Ascending aorta (tissue), 2 donors: ENCODE data around the gene TBC1D10A. TPM values are rescaled to one million over a fixed set of nuclear protein-coding genes. Genes with fewer than 3 reads are reported as not detected.

Source experiments
- DNase-seq, 2 donors: peaks; one replicate each; pipeline ENCODE4 v3.0.0-alpha.2; 2019; ENCODE audit warnings: low spot score in 2 of 2
- H3K27ac ChIP-seq, 2 donors: fragments of 200-600 bp; sonication (generic); one replicate each; pipeline ENCODE4 v1.5.1; 2016 to 2017; ENCODE audit warnings: mild to moderate bottlenecking in 1 of 2
- H3K27me3 ChIP-seq: fragments of 200-600 bp; sonication (generic); one replicate; pipeline ENCODE4 v1.5.1; 2017
- H3K36me3 ChIP-seq, 2 donors: fragments of 200-600 bp; sonication (generic); one replicate each; pipeline ENCODE4 v1.5.1; 2016
- H3K4me1 ChIP-seq, 2 donors: fragments of 200-600 bp; sonication (generic); one replicate each; pipeline ENCODE4 v1.5.1; 2016 to 2017; ENCODE audit warnings: mild to moderate bottlenecking in 1 of 2
- H3K4me3 ChIP-seq, 2 donors: fragments of 200-600 bp; sonication (generic); one replicate each; pipeline ENCODE4 v1.5.1; 2016 to 2017; ENCODE audit warnings: mild to moderate bottlenecking in 1 of 2
- H3K9me3 ChIP-seq, 2 donors: fragments of 200-600 bp; sonication (generic); one replicate each; pipeline ENCODE4 v1.5.1; 2016
- CTCF ChIP-seq, 3 experiments: fragments of 200-600 bp in 2 of 3; fragments of 450-650 bp in 1 of 3; sonication (generic) in 2 of 3; IDR thresholded peaks; one replicate each; pipeline ENCODE4 v1.5.1; 2016 to 2019; ENCODE audit warnings: antibody characterized with exemption in 3 of 3, mild to moderate bottlenecking in 1 of 3, moderate library complexity in 1 of 3
- intact Hi-C: fragments of 100-400 bp; cut with DNase I; formaldehyde crosslinking; loops from one replicate; pipeline ENCODE4 v1.15.1; 2023
- total RNA-seq: library from RNA; depleted of rRNA; stranded (reverse); fragments of >200 nt; gene quantifications from one replicate; pipeline ENCODE4 v1.1.0, GENCODE V29; 2016

Gene TBC1D10A
- total RNA-seq, 1 donor from 2014 or later = 107 TPM

GRCh38 chr22:30286331-30286730 is 40.4 kb downstream of the TBC1D10A start:
- no peak overlapping the region for H3K27ac ChIP-seq
- TF ChIP-seq CTCF (IDR thresholded peaks at IDR 0.05) = no peak
- no peaks in the 10 kb centered on the region for H3K9me3 ChIP-seq
- no peaks in the 10 kb centered on the region for H3K27me3 ChIP-seq
- peaks cover 23 to 39% of the 10 kb centered on the region in 2 donors for H3K36me3 ChIP-seq
- peaks cover 16 to 26% of the 10 kb centered on the region in 2 donors for H3K4me1 ChIP-seq
- no peak for DNase-seq
- intact Hi-C loops = loop anchor here (5.0 kb wide), 1 partner anchor 56 kb away; no protein-coding TSS in a partner anchor
- H3K4me3 ChIP-seq = no peak overlapping the region

GRCh38 chr22:30285846-30286200 is 40.9 kb downstream of the TBC1D10A start:
- Histone ChIP-seq H3K9me3 (no peaks in the 10 kb centered on the region), H3K27ac (no peak overlapping the region), H3K4me3 (no peak overlapping the region), H3K27me3 (no peaks in the 10 kb centered on the region), H3K36me3 (peaks cover 22 to 39% of the 10 kb centered on the region in 2 donors), H3K4me1 (peaks cover 11 to 21% of the 10 kb centered on the region in 2 donors)
- TF ChIP-seq CTCF (IDR thresholded peaks at IDR 0.05) = no peak
- DNase-seq = no peak
- intact Hi-C loops = loop anchor here (5.0 kb wide), 1 partner anchor 56 kb away; no protein-coding TSS in a partner anchor

- Histone ChIP-seq H3K4me1 (peaks cover 6 to 16% of the 10 kb centered on the region in 2 donors), H3K9me3 (no peaks in the 10 kb centered on the region), H3K36me3 (peaks cover 22 to 39% of the 10 kb centered on the region in 2 donors), H3K27me3 (no peaks in the 10 kb centered on the region), H3K27ac (no peak overlapping the region), H3K4me3 (no peak overlapping the region)
- TF ChIP-seq CTCF (IDR thresholded peaks at IDR 0.05) = no peak
- no peak for DNase-seq
- intact Hi-C loops = loop anchor here (5.0 kb wide), 1 partner anchor 57 kb away; no protein-coding TSS in a partner anchor
Measured at GRCh38 chr22:30285176-30285845, 41.4 kb downstream of the TBC1D10A start.

- Histone ChIP-seq H3K4me1 (peaks cover 0 to 11% of the 10 kb centered on the region in 2 donors), H3K27ac (no peak overlapping the region), H3K9me3 (no peaks in the 10 kb centered on the region), H3K27me3 (no peaks in the 10 kb centered on the region), H3K36me3 (peaks cover 22 to 39% of the 10 kb centered on the region in 2 donors), H3K4me3 (no peak overlapping the region)
- TF ChIP-seq CTCF (IDR thresholded peaks at IDR 0.05) = no peak
- intact Hi-C loops = loop anchor here (5.0 kb wide), 1 partner anchor 58 kb away; no protein-coding TSS in a partner anchor
- DNase-seq = no peak
Measured at GRCh38 chr22:30284666-30285065, 42.1 kb downstream of the TBC1D10A start.

GRCh38 chr22:30284172-30284571 is 42.6 kb downstream of the TBC1D10A start:
- Histone ChIP-seq H3K27me3 (no peaks in the 10 kb centered on the region), H3K9me3 (no peaks in the 10 kb centered on the region), H3K36me3 (peaks cover 22 to 39% of the 10 kb centered on the region in 2 donors), H3K4me1 (peaks cover 0 to 11% of the 10 kb centered on the region in 2 donors), H3K4me3 (no peak overlapping the region), H3K27ac (no peak overlapping the region)
- TF ChIP-seq CTCF (IDR thresholded peaks at IDR 0.05) = no peak
- intact Hi-C loops = no loop called here
- no peak for DNase-seq
